Choroid plexus epithelial cell (primary cell): ENCODE results near the gene TRH.

Experiments used
- DNase-seq: peaks from one replicate; pipeline ENCODE4 v3.0.0-alpha.2; 2010; ENCODE audit warnings: low read depth
- H3K4me3 ChIP-seq: 2 replicates; pipeline ENCODE4 v1.5.1; 2011; ENCODE audit warnings: low read depth, mild to moderate bottlenecking, control low read depth, low read length, moderate library complexity
- TF ChIP-seq, protein P1 (sequence below): conservative IDR thresholded peaks from 2 replicates; pipeline ENCODE4 v1.5.1; 2011; ENCODE audit warnings: low read depth, mild to moderate bottlenecking, control low read depth, inconsistent platforms, low read length, moderate library complexity

Gene TRH

DNA sequence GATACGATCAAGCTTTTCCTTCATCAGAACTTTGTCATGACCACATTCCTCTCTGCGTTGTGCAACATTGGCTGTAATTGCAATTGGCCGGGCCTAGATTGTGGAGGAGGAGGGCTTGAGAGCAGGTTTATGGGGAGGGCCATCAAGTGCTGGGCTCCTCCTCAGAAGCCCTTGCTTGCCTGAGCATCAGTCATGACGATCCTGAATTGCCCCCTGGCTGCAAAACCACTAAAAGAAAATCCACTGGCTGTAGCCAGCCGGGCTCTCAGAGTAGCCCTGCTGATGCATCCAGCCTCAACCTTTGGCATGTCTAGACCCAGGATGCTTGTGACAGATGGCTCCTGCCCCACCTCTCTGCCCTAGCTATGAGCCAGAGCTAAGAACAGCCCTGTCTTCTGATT lies 13.4 kb upstream of the TRH start:
- no peak overlapping the region for H3K4me3 ChIP-seq
- TF ChIP-seq, protein P1, sequence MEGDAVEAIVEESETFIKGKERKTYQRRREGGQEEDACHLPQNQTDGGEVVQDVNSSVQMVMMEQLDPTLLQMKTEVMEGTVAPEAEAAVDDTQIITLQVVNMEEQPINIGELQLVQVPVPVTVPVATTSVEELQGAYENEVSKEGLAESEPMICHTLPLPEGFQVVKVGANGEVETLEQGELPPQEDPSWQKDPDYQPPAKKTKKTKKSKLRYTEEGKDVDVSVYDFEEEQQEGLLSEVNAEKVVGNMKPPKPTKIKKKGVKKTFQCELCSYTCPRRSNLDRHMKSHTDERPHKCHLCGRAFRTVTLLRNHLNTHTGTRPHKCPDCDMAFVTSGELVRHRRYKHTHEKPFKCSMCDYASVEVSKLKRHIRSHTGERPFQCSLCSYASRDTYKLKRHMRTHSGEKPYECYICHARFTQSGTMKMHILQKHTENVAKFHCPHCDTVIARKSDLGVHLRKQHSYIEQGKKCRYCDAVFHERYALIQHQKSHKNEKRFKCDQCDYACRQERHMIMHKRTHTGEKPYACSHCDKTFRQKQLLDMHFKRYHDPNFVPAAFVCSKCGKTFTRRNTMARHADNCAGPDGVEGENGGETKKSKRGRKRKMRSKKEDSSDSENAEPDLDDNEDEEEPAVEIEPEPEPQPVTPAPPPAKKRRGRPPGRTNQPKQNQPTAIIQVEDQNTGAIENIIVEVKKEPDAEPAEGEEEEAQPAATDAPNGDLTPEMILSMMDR: no peak
- DNase-seq: no peak

DNA sequence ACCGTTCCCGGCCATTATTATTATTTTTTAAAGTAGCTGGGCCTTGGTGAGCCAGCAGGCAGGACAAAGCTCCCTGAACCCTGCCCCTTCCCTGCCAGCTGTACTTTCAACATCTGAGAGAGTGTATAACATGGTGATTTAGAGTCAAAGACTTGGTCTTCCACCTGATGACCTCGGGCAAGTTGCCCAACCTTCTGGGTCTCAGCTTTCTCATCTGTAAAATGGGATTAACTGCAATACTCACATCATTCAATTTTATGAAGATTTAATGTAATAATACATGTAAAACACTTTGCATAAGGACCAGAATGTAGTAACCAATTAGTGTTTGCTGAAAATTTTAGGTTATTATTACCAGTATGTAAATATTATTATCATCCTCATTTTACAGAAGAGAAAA lies 11.9 kb upstream of the TRH start:
- DNase-seq: no peak
- H3K4me3 ChIP-seq: no peak overlapping the region
- TF ChIP-seq, protein P1: no peak

DNA sequence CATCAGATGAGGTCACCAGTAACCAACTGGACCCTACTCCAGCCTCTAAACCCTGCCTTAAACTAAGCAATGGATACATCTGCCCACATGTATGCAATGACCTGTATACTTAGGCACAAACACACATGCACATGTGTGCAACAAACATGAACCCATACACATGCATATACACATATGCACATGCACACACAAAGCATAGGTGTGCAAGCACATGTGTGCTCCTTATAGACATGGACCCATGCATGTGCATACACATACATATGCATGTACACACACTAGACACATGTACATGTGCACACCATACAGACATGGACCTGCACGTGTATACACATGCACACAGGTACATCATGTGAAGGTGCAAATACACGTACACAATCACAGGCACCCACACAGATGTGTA lies 8.6 kb upstream of the TRH start:
- no peak overlapping the region for H3K4me3 ChIP-seq
- TF ChIP-seq, protein P1: no peak
- DNase-seq: no peak

DNA sequence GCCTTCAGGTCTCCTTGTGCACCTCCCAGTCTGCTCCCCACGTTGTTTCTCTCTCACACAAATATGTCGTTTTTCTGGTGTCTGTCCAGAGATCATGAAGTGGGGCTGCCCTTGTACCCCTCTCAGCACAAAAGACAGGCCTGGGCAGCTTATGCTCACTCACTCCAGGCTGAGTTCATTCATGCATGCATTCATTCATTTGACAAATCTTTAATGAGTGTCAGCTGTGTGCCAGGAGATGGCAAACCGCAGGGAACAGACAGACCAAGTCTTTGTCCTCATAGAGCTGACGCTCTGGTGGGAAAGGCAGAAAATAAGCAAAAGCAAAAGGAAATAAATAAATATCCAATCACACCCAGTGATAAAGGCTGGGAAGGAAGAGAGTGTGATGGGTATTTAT lies 7.6 kb upstream of the TRH start:
- TF ChIP-seq, protein P1: no peak
- no peak overlapping the region for H3K4me3 ChIP-seq
- DNase-seq: no peak

DNA sequence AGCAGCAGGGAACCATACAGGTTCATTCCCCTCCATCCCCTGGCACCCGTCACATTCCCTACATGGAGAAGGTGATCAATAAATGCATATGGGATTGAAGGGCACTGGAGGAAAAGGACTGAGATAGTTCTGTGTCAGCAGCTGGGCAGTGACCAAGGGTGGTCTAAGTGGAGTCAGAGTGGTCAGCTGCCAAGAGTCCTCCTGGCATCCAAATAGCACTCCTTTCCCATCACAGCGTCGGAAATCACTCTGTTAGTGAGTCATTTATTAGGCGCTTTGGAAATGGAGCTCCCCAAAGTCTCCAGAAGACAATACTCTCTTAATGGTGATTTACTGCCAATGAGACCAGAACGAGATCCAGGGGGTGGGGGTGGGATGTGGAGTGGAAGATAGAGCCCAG lies 6.8 kb upstream of the TRH start:
- H3K4me3 ChIP-seq: no peak overlapping the region
- TF ChIP-seq, protein P1: no peak
- no peak for DNase-seq

DNA sequence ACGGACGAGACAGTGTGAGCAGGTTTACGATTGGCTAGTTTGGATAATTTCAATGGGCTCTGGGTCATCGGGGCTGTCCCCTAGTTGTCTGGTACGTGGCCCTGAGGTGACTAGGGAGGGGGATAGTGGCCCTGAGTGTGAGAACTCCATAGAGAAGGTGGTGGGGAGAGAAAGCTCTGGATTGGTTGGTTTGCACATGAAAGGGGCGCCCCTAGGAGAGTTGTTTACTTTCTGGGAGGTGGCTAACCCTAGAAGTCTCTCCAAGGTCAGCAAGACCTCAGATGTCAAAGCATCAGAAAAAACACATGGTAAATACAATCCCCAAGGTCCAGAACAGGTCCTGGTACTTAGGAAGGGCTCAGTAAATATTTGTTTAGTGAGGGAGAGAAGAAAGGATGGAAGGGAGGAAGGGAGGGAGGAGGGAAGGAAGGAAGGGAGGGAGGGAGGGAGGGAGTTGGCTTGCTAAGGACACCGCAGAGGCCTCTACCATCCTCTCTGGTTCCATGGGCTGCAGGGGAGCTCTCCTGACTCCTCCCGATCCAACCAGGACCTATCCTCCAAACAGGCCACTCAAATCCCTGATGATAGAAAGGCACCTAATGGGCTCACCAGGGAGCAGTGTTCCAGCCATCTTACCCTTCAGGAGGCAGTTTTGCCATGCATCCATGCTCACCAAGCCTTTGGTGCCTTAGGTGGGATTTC lies 3.0 kb upstream of the TRH start:
- no peak for DNase-seq
- TF ChIP-seq, protein P1: no peak
- H3K4me3 ChIP-seq: no peak overlapping the region

DNA sequence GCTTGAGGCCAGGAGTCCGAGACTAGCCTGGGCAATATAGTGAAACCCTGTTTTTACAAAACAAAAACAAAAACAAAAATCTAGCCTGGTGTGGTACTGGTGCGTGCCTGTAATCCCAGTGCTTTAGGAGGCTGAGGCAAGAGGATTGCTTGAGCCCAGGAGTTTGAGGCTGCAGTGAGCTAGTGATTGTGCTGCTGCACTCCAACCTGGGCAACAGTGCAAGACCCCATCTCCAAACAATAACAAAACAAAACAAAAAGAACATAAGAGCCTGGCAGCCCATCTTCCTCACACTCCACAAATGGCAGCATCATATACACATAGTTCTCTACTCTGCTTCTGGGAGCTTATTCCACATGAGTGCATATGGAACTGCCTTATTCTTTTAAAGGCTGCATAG lies 2.2 kb upstream of the TRH start:
- TF ChIP-seq, protein P1: no peak
- H3K4me3 ChIP-seq: no peak overlapping the region
- no peak for DNase-seq
